AG08396 (cell line): ENCODE measurements around the gene BICRA.
"Not testable (repeated sequence)": the region's sequence is repeated elsewhere in the genome, so short reads cannot be mapped to it uniquely, and the experiment has no call there.

ENCODE experiments used
- DNase-seq: peaks from one replicate; pipeline ENCODE4 v3.0.0; 2012; ENCODE audit warnings: low spot score, mixed read lengths

BICRA gene

GRCh38 chr19:47608969-47609905 is at the start of gene BICRA:
TSS of gene BICRA (plus strand) at chr19:47609134. CDS start at chr19:47673575, 64,441 bp downstream.
- DNase-seq = peak; percentile 91

- DNase-seq = no peak
Measured at GRCh38 chr19:47560999-47561398, 47.9 kb upstream of the BICRA start.

GRCh38 chr19:47561440-47562057 is 47.4 kb upstream of the BICRA start:
- no peak for DNase-seq

- no peak for DNase-seq
Measured at GRCh38 chr19:47564081-47564480, 44.9 kb upstream of the BICRA start.

- no peak for DNase-seq
Measured at GRCh38 chr19:47569331-47569730, 39.6 kb upstream of the BICRA start.

- DNase-seq = no peak
Measured at GRCh38 chr19:47572635-47573034, 36.3 kb upstream of the BICRA start.

- DNase-seq = no peak
Measured at GRCh38 chr19:47573071-47574026, 35.6 kb upstream of the BICRA start, which contains the start of gene ZNF541. TSS of gene ZNF541 (minus strand) at chr19:47573148. CDS start at chr19:47555856, 17,292 bp downstream.

GRCh38 chr19:47580397-47580796 is 28.5 kb upstream of the BICRA start:
- no peak for DNase-seq

- no peak for DNase-seq
Measured at GRCh38 chr19:47581605-47582319, 27.2 kb upstream of the BICRA start.

- DNase-seq = peak; percentile 67
Measured at GRCh38 chr19:47582320-47582909, 26.5 kb upstream of the BICRA start.

GRCh38 chr19:47583161-47583560 is 25.8 kb upstream of the BICRA start:
- DNase-seq = not testable (repeated sequence)

- no peak for DNase-seq
Measured at GRCh38 chr19:47587295-47587694, 21.6 kb upstream of the BICRA start.

GRCh38 chr19:47589824-47590223 is 19.1 kb upstream of the BICRA start:
- no peak for DNase-seq

GRCh38 chr19:47593860-47594259 is 15.1 kb upstream of the BICRA start:
- DNase-seq = no peak

GRCh38 chr19:47595944-47596343 is 13.0 kb upstream of the BICRA start:
- DNase-seq = no peak

GRCh38 chr19:47598407-47599349 is 10.3 kb upstream of the BICRA start:
- peak; percentile 89 for DNase-seq

GRCh38 chr19:47599671-47600245 is 9.2 kb upstream of the BICRA start:
- not testable (repeated sequence) for DNase-seq

GRCh38 chr19:47600246-47601179 is 8.4 kb upstream of the BICRA start:
- peak; percentile 99 for DNase-seq
